ENCODE results near the gene TALDO1. TPM values are rescaled to one million over a fixed set of nuclear protein-coding genes. Genes with fewer than 3 reads are reported as not detected.

TALDO1 gene
- total RNA-seq, 4 donors from 2014 or later, result 237 to 459 (median 293) TPM

DNA sequence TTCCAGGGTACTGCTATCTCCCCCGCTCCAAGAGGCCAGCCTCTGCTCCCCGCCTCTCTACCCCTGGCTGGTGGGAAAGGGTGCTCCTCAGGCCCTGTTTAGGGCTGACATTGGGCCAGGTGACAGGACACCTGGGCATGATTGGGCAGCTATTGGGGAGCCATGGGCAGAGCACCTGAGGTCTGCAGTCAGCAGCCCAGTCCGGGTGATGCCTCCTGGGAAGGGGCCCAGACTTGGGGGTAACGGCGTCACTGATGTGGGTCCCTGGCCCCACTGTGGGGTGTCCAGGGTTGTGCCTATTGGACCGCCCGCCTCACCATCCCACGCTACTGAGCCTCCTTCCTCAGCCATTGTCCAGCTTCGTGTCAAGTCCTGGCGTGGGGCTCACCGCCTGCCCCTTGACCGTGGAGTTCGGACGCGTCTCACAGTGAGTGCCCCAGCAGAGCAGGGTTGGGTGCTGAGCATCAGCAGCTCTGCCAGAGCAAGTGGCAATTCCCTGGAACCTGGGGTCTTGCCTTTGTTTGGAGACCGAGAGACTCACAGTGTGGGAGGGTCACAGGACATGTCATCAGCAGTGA, 32.8 kb downstream of the TALDO1 start:
- no peak for TF ChIP-seq CTCF (IDR thresholded peaks at IDR 0.05; ENCODE audit: low read depth)

DNA sequence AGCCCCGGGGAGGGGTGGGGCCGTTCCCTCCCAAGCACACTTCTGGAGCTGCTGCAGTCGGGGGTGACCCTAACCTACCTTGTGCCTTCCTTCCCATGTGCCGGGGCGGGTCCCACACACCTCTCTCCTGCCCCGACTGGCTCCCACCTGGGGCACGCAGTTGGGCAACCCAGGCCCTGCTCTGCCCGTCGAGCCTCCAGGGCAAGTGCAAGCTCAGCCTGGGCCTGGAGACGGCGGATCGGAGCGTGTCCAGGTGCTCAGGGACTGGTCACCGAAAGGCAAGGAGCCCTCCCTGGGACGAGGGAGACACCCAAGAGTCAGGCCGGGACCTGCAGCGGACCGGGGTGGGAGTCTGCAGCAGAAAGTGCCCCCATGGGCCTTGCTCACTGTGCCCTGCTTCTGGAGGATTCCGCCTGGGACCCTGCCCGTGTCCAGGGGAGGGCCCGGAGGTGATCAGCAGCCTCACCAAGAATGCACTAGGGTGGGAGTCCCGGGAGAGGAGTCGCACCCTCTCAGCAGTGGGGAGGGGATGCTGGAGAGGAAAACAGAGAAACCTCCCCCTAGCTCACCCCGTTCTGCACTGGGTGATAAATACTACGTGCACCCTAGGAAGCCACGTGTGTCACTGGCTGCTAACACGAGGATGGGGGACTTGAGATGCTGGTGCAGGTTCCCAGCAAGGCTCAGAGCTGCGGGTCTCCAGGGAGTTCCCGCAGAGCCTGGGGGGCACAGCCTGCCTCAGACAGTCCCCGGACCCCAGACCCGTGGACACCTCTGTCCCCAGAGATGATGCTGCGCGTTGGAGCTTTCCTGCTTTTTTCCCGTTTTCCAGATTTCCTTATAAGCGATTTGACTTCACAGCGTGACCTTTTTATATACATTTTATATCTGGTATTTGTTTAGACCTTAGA, 35.3 kb downstream of the TALDO1 start:
- no peak for TF ChIP-seq CTCF (IDR thresholded peaks at IDR 0.05; ENCODE audit: low read depth)

GRCh38 chr11:783581-784015, 36.3 kb downstream of the TALDO1 start:
- TF ChIP-seq CTCF (IDR thresholded peaks at IDR 0.05; ENCODE audit: low read depth), result no peak

DNA sequence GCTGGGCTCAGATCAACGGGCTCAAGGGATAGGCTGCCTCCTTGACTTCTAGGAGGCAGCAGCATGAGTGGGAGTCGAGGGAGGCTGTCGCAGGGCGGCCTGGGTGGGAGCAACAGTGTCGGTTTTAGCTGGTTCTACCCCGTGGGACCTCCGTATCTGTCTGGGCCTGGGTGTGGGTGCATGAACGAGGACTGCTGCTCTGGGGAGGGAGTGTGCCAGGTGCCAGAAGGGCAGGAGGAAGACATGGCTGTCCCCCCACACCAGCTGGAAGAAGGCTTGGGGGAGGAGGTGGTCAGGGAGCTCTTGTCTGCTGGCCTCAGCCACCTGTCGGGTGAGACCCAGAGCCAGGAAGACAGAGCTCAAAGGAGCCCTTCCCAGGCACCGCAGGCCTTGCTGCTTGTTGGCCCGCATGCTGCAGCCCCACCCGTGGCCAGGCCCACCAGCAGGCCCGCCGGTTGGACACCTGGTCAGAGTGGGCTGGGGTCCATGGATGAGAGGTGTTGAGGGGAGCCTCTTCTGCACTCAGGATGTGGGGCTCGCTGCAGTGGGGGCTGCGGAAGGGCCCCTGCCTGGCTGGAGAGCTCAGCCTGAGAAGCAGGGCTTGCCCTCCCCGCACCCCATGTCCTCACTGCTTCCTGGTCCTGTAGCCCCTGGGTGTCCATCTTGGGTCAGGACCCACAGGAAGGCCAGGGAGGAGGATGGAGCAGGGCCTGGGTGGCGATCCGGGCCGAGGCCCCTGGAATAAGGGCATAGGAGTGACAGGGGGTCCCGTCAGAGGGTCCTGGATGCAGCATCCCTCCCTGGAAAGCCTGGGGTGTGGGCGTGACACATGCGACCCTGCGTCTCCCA, 39.2 kb downstream of the TALDO1 start:
- no peak for TF ChIP-seq CTCF (IDR thresholded peaks at IDR 0.05; ENCODE audit: low read depth)

DNA sequence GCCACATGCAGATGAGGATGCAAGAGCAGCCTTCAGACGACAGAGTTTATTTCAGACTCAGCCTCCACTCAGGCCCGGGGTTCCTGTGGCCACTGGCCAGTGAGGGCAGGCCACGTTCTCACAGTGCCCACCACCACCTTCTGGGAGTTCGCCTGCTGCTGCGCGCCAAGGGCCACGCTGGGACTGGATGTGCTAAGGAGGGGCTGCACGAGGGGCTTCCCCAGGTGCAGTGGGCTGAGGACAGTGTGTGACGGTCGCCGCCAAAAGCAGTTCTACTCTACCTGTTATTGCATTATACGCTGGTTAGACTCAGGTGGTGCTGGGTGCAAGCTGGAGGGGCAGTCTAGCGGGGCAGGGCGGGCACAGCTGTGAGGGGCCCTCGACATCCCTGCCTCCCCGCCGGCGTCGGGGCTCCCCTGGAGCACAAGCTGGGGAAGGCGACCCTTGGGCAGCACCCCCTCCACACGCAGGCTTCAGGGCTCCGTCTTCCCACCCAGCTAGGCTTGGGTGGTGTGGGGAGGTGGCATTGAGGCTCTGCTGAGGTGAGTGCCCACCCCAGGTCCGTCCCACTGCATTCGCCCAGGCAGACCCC, 39.9 kb downstream of the TALDO1 start:
- no peak for TF ChIP-seq CTCF (IDR thresholded peaks at IDR 0.05; ENCODE audit: low read depth)

DNA sequence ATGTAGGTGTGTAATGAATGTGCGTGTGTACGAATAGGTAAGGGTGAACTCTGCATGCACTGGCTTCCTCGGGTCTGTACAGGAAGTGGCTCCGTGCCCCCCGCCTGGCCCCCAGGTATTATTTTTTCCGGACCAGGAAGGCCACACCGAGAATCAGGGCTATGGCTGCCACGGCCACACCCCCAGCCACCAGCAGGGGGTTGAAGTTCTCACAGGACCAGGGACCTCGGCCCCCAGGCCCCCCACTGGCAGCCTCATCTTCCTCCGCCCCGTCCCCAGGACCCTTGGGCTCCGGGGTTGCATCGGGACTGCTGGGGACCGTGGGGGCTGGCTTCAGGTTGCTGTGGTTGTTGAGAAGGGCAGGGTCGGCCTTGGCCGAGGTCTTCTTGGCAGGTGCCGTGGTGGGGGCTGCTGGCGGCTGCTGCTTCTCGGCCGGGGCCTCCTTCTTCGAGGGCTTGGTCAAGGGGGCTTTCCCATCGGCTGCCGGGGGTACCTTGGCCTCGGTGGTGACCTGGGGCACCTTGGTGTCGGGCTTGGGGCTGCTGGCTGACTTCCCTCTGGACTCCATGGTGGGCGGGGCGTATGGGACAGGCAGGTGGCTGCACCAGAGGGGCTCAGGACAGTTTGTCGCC, 40.9 kb downstream of the TALDO1 start:
- no peak for TF ChIP-seq CTCF (IDR thresholded peaks at IDR 0.05; ENCODE audit: low read depth)
